Thyroid gland (tissue), 4 donors: Measurements from ENCODE around the gene PRKCD. TPM values are rescaled to one million over a fixed set of nuclear protein-coding genes. Genes with fewer than 3 reads are reported as not detected.
A peak's percentile ranks its signal among the peaks of the same experiment; 100 is the strongest.

ENCODE experiments used
- DNase-seq, 2 donors: peaks; one replicate each; pipeline ENCODE4 v3.0.0-alpha.2; 2019
- H3K27ac ChIP-seq, 3 donors: fragments of 200-600 bp; sonication (generic); 1 replicate in 2 of 3; 2 replicates in 1 of 3; pipeline ENCODE4 v1.5.1; 2016 to 2019; ENCODE audit warnings: mild to moderate bottlenecking in 1 of 3, moderate library complexity in 1 of 3
- H3K27me3 ChIP-seq: fragments of 200-600 bp; sonication (generic); one replicate; pipeline ENCODE4 v1.5.1; 2019
- H3K36me3 ChIP-seq, 2 donors: fragments of 200-600 bp; sonication (generic); one replicate each; pipeline ENCODE4 v1.5.1; 2016 to 2019
- H3K4me1 ChIP-seq, 2 donors: fragments of 200-600 bp; sonication (generic); one replicate each; pipeline ENCODE4 v1.5.1; 2017 to 2019
- H3K4me3 ChIP-seq, 3 donors: fragments of 200-600 bp; sonication (generic); replicated peaks in 1 of 3; 1 replicate in 2 of 3; 2 replicates in 1 of 3; pipeline ENCODE4 v1.5.1; 2016; ENCODE audit warnings: mild to moderate bottlenecking in 1 of 3
- H3K9me3 ChIP-seq: fragments of 200-600 bp; sonication (generic); one replicate; pipeline ENCODE4 v1.5.1; 2017
- CTCF ChIP-seq, 6 experiments: fragments of 200-600 bp in 3 of 6; fragments of 450-650 bp in 3 of 6; sonication (generic) in 3 of 6; IDR thresholded peaks; one replicate each; pipeline ENCODE4 v1.5.1; 2016 to 2019; ENCODE audit warnings: antibody characterized with exemption in 6 of 6, mild to moderate bottlenecking in 2 of 6, inconsistent platforms in 1 of 6, moderate library complexity in 1 of 6
- POLR2A ChIP-seq, 2 donors: fragments of 450-650 bp; IDR thresholded peaks; one replicate each; pipeline ENCODE4 v1.6.1; 2017; ENCODE audit warnings: antibody characterized with exemption in 2 of 2, mild to moderate bottlenecking in 2 of 2, moderate library complexity in 1 of 2
- WGBS, 2 donors: methylation state at CpG; one replicate each; pipeline ENCODE4 v1.1.5; 2017; 5-methylcytosine and 5-hydroxymethylcytosine counted together
- intact Hi-C: fragments of 100-400 bp; cut with DNase I; formaldehyde crosslinking; loops from one replicate; pipeline ENCODE4 v1.15.1; 2023
- total RNA-seq, 4 donors: library from RNA; depleted of rRNA; stranded (reverse); fragments of >200 nt; gene quantifications; one replicate each; pipeline ENCODE4 v1.2.3, GENCODE V29; 2016

Gene PRKCD
- total RNA-seq, 4 donors from 2014 or later, result 32.0 to 154 (median 71.4) TPM

- Histone ChIP-seq H3K9me3 (no peaks in the 10 kb centered on the region), H3K4me1 (peaks cover 19 to 40% of the 10 kb centered on the region in 2 donors), H3K27ac (peak overlapping the region; percentile 73 to 88 (median 83)), H3K27me3 (no peaks in the 10 kb centered on the region), H3K36me3 (peaks cover 24 to 29% of the 10 kb centered on the region in 2 donors), H3K4me3 (no peak overlapping the region)
- WGBS, 2 donors, result 31 to 38% methylated on average over 11 of the region's 11 CpGs
- intact Hi-C loops, result no loop called here
- peak; percentile 70 to 73 for DNase-seq
- TF ChIP-seq POLR2A (IDR thresholded peaks at IDR 0.05), result no peak
- no peak for TF ChIP-seq CTCF (IDR thresholded peaks at IDR 0.05)
These were observed 32.6 kb downstream of the PRKCD start for GRCh38 chr3:53193466-53194209.

- H3K9me3 ChIP-seq, result no peaks in the 10 kb centered on the region
- H3K36me3 ChIP-seq, result peaks cover 16 to 21% of the 10 kb centered on the region in 2 donors
- no peaks in the 10 kb centered on the region for H3K27me3 ChIP-seq
- DNase-seq, result peak; percentile 76 to 89
- H3K27ac ChIP-seq, result peak overlapping the region; percentile 73 to 88 (median 83)
- intact Hi-C loops, result no loop called here
- no peak for TF ChIP-seq POLR2A (IDR thresholded peaks at IDR 0.05)
- H3K4me3 ChIP-seq, result no peak overlapping the region
- H3K4me1 ChIP-seq, result peaks cover 19 to 40% of the 10 kb centered on the region in 2 donors
- WGBS, 2 donors, result 29 to 57% methylated on average over 8 to 13 of the region's 14 CpGs
These were observed 33.4 kb downstream of the PRKCD start for GRCh38 chr3:53194210-53195065.

GRCh38 chr3:53195066-53195450 is 34.0 kb downstream of the PRKCD start:
- H3K27me3 ChIP-seq, result no peaks in the 10 kb centered on the region
- H3K36me3 ChIP-seq, result peaks cover 10 to 15% of the 10 kb centered on the region in 2 donors
- peaks cover 19 to 40% of the 10 kb centered on the region in 2 donors for H3K4me1 ChIP-seq
- TF ChIP-seq CTCF (IDR thresholded peaks at IDR 0.05), result no peak
- no peak for TF ChIP-seq POLR2A (IDR thresholded peaks at IDR 0.05)
- no peak for DNase-seq
- WGBS, 2 donors, result 90 to 92% methylated on average over 6 to 10 of the region's 10 CpGs
- H3K9me3 ChIP-seq, result no peaks in the 10 kb centered on the region
- H3K4me3 ChIP-seq, result no peak overlapping the region
- peak overlapping the region in 2 of 3 donors; percentile 73 to 83 for H3K27ac ChIP-seq
- intact Hi-C loops, result no loop called here

- Histone ChIP-seq H3K4me3 (no peak overlapping the region), H3K4me1 (peaks cover 19 to 40% of the 10 kb centered on the region in 2 donors), H3K36me3 (peaks cover 2 to 10% of the 10 kb centered on the region in 2 donors), H3K27me3 (no peaks in the 10 kb centered on the region), H3K27ac (no peak overlapping the region), H3K9me3 (no peaks in the 10 kb centered on the region)
- peak; percentile 57 to 60 for DNase-seq
- intact Hi-C loops, result no loop called here
- WGBS, 2 donors, result 32 to 35% methylated on average over 18 to 26 of the region's 36 CpGs
- TF ChIP-seq POLR2A (IDR thresholded peaks at IDR 0.05) (no peak), CTCF (IDR thresholded peaks at IDR 0.05) (peak; percentile 90 to 99 (median 96))
These were observed 34.9 kb downstream of the PRKCD start for GRCh38 chr3:53195602-53196574.
